Upper lobe of right lung (tissue), 1 donor: ENCODE results near the gene RNF187. TPM values are rescaled to one million over a fixed set of nuclear protein-coding genes. Genes with fewer than 3 reads are reported as not detected.

Source experiments
- ATAC-seq: fragments of 200-7000 bp; cut with Tn5 transposase; one replicate; pipeline ENCODE4 v1.9.1; 2020; ENCODE audit warnings: mild to moderate bottlenecking, moderate library complexity
- DNase-seq: peaks from one replicate; pipeline ENCODE4 v3.0.0-alpha.2; 2020
- H3K27ac ChIP-seq: fragments of 200-600 bp; one replicate; pipeline ENCODE4 v1.8.0; 2022
- H3K27me3 ChIP-seq: fragments of 200-600 bp; one replicate; pipeline ENCODE4 v1.8.0; 2022; ENCODE audit warnings: mild to moderate bottlenecking
- H3K36me3 ChIP-seq: fragments of 200-600 bp; one replicate; pipeline ENCODE4 v1.8.0; 2022
- H3K4me1 ChIP-seq: fragments of 200-600 bp; one replicate; pipeline ENCODE4 v1.8.0; 2022
- H3K4me3 ChIP-seq: fragments of 200-600 bp; one replicate; pipeline ENCODE4 v1.8.0; 2022; ENCODE audit warnings: mild to moderate bottlenecking
- H3K9me3 ChIP-seq: fragments of 200-600 bp; one replicate; pipeline ENCODE4 v1.8.0; 2022
- intact Hi-C: fragments of 100-400 bp; cut with DNase I; formaldehyde crosslinking; loops from one replicate; pipeline ENCODE4 v1.11.0; 2022
- long read RNA-seq: library from polyadenylated mRNA; unstranded; transcript quantifications from one replicate; pipeline ENCODE4 v2.0.0, GENCODE V29; 2021
- total RNA-seq: library from RNA; stranded (reverse); fragmentation: NEBNext Ultra II Directional; extraction: Animal tissue kit (Norgen Biotek cat#: 25700); gene quantifications from one replicate; pipeline ENCODE4 v1.2.1, GENCODE V29; 2021
- TF ChIP-seq, protein P1 (sequence below): fragments of 200-600 bp; IDR thresholded peaks from one replicate; pipeline ENCODE4 v1.8.0; 2022; ENCODE audit warnings: antibody characterized with exemption
- donor health status: DM: no; HTN: yes; CAD: no; lungs with severe emphysema.

Gene RNF187
- 88.8 TPM for total RNA-seq
- long read RNA-seq, transcript RNF187-201 (4 exons, 3,017 nt): major isoform, 197 of 243 reads
- long read RNA-seq, partial matches to known transcripts: 8 of 243 reads
- long read RNA-seq, other reads (novel, unspliced or antisense): 38 of 243 reads

DNA sequence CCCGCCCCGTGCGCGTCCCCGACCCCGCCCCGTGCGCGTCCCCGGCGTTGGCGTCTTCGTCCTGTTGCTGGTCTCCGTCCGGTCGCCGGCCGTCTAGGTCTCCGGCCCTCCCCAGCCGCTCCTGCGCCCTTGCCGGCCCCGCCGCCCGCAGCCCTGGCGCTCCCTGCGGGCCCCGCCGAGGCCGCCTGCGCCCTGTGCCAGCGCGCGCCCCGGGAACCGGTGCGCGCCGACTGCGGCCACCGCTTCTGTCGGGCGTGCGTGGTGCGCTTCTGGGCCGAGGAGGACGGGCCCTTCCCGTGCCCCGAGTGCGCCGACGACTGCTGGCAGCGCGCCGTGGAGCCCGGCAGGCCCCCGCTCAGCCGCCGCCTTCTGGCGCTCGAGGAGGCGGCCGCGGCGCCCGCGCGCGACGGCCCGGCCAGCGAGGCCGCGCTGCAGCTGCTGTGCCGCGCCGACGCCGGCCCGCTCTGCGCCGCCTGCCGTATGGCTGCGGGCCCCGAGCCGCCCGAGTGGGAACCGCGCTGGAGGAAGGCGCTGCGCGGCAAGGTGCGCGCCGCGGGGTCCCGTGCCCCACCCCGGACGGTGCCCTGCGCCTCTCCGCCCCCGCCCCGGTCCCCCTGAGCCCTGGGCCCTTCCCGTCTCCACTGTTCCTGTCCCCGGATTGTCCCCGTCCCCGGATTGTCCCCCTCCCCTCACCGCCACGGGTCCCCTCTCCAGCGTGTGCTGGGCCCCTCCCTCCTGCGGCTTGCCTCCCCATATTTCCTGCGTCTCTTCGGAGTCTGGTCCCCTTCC is at the start of gene RNF187:
Gene RNF187 (plus strand): TSS at position 47 of the 789 bp plus-strand sequence.
- peaks cover 22% of the 10 kb centered on the region for H3K36me3 ChIP-seq
- peak within 1 kb of the TSS; percentile 100 for H3K27ac ChIP-seq
- no peaks in the 10 kb centered on the region for H3K27me3 ChIP-seq
- H3K4me3 ChIP-seq: peak within 1 kb of the TSS; percentile 85
- TF ChIP-seq, protein P1, sequence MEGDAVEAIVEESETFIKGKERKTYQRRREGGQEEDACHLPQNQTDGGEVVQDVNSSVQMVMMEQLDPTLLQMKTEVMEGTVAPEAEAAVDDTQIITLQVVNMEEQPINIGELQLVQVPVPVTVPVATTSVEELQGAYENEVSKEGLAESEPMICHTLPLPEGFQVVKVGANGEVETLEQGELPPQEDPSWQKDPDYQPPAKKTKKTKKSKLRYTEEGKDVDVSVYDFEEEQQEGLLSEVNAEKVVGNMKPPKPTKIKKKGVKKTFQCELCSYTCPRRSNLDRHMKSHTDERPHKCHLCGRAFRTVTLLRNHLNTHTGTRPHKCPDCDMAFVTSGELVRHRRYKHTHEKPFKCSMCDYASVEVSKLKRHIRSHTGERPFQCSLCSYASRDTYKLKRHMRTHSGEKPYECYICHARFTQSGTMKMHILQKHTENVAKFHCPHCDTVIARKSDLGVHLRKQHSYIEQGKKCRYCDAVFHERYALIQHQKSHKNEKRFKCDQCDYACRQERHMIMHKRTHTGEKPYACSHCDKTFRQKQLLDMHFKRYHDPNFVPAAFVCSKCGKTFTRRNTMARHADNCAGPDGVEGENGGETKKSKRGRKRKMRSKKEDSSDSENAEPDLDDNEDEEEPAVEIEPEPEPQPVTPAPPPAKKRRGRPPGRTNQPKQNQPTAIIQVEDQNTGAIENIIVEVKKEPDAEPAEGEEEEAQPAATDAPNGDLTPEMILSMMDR: no peak
- no peaks in the 10 kb centered on the region for H3K9me3 ChIP-seq
- DNase-seq: peak; percentile 96
- intact Hi-C loops: no loop called here
- peaks cover 20% of the 10 kb centered on the region for H3K4me1 ChIP-seq
- peak; percentile 94 for ATAC-seq

GRCh38 chr1:228437424-228437962 is 49.7 kb upstream of the RNF187 start:
- H3K27ac ChIP-seq: no peak overlapping the region
- TF ChIP-seq, protein P1: no peak
- H3K4me3 ChIP-seq: no peak overlapping the region
- H3K27me3 ChIP-seq: peaks cover 26% of the 10 kb centered on the region
- H3K36me3 ChIP-seq: no peaks in the 10 kb centered on the region
- H3K9me3 ChIP-seq: no peaks in the 10 kb centered on the region
- H3K4me1 ChIP-seq: no peaks in the 10 kb centered on the region
- no peak for ATAC-seq
- DNase-seq: no peak
- intact Hi-C loops: no loop called here

DNA sequence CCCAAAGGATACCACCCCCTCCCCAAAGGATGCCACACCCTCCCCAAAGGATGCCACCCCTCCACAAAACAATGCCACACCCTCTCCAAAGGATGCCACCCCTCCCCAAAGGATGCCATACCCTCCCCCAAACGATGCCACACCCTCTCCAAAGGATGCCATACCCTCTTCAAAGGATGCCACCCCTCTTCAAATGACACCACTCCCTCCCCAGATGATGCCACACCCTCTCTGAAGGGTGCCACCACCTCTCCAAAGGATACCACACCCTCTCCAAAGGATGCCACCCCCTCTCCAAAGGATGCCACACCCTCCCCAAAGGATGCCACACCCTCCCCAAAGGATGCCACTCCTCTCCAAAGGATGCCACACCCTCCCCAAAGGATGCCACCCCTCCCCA is 48.9 kb upstream of the RNF187 start:
- Histone ChIP-seq H3K27me3 (peaks cover 25% of the 10 kb centered on the region), H3K4me3 (no peak overlapping the region), H3K27ac (no peak overlapping the region), H3K36me3 (no peaks in the 10 kb centered on the region), H3K4me1 (no peaks in the 10 kb centered on the region), H3K9me3 (no peaks in the 10 kb centered on the region)
- no peak for DNase-seq
- intact Hi-C loops: no loop called here
- ATAC-seq: no peak
- TF ChIP-seq, protein P1: no peak

DNA sequence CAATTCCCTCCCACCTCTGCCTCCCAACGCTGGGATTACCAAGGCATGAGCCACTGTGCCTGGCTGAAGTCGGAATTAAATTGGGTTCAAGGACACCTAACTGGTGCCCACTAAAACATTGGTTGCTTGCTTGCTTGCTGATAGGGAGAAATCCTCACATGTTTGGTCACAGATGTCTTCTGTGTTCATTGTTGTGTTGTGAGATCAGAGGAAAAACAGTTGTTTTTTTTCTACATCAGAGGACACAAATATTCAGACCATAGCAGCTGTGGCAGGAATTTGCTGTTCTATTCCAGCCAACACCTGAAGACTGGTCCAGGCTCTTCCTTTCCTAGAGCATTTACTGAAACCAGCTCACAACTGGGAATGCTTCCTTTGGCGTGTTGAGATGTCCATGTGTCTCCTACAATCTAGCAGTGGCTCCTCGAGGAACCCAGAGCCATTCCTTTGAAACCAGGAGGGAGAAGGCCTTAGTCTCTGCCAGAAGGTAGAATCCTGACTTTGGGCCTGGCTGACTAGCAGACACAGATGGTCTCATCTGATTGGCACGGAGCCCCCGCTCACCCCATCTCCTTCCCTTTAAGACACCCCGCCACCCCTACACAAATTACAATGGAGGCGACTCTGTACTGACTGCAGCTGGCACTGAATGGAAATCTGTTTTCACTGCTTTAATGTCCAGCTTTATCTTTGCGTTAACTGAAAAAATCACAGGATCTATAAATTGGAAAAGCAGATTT is 46.3 kb upstream of the RNF187 start:
- H3K4me3 ChIP-seq: no peak overlapping the region
- intact Hi-C loops: no loop called here
- peaks cover 48% of the 10 kb centered on the region for H3K27me3 ChIP-seq
- TF ChIP-seq, protein P1: no peak
- DNase-seq (no peak), ATAC-seq (no peak)
- H3K4me1 ChIP-seq: peaks cover 9% of the 10 kb centered on the region
- no peak overlapping the region for H3K27ac ChIP-seq
- no peaks in the 10 kb centered on the region for H3K9me3 ChIP-seq
- H3K36me3 ChIP-seq: no peaks in the 10 kb centered on the region

DNA sequence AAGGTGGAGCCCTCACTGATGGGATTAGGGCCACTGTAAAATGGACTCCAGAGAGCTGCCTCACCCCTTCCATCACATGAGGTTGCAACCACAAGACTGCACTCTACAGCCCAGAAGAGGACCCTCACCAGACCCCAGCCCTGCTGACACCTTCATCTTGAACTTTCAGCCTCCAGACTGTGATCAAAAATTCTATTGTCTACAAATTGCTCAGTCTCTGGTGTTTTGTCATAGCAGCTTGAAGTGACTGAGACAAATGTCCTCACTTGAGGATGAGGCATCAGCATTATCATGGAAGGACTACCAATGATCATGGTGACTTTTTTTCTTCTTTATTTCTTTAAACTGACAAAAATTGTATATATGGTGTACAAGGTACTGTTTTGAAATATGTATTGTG is 43.8 kb upstream of the RNF187 start:
- peaks cover 12% of the 10 kb centered on the region for H3K4me1 ChIP-seq
- no peak overlapping the region for H3K4me3 ChIP-seq
- no peaks in the 10 kb centered on the region for H3K9me3 ChIP-seq
- intact Hi-C loops: no loop called here
- no peak overlapping the region for H3K27ac ChIP-seq
- DNase-seq: no peak
- TF ChIP-seq, protein P1: no peak
- H3K27me3 ChIP-seq: peaks cover 61% of the 10 kb centered on the region
- no peak for ATAC-seq
- no peaks in the 10 kb centered on the region for H3K36me3 ChIP-seq
